UCSD-AML1 (cell line): ENCODE data around the gene NRN1.
"Not testable (repeated sequence)": the region's sequence is repeated elsewhere in the genome, so short reads cannot be mapped to it uniquely, and the experiment has no call there.

Experiments used
- DNase-seq: peaks from one replicate; lab custom pipeline; 2025; ENCODE audit not compliant: unreplicated experiment; lab: John Stamatoyannopoulos, UW

NRN1 gene

GRCh38 chr6:5984150-5985089 is 22.3 kb downstream of the NRN1 start:
- no peak for DNase-seq

GRCh38 chr6:5981126-5982026 is 25.3 kb downstream of the NRN1 start:
- no peak for DNase-seq

DNA sequence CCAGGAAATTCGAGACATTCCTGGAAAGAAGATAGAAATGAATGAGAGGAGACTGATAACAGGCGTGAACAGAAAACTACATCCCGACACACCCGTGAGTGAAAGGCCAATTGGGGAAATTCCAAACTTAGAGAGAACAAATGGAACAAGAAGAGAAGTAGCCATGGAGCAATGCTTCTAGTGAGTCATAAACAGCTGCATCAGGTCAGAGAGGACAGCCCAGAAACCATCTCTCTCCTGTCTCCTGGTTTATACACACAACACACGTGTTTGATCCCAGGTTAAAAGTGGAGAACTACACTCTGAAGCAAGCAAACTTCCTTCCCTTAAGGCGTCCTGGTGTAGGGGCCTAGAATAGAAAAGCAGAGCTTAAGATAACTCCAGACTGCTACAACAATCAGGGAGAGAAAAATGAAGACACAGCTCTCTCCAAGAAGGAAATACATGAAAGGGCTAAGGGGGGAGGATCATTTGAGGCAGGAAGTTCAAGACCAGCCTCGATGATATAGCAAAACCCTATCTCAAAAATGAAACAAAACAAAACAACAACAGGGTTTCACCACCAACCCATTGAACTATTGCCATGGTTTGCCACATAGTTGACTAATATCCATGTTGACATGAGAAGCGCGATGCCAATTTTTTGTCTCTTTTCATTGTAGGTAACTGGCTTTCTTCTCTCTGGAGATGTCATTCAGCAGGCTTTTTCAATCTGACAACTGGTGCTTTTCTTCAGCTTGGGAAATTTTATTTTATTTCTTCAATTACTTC is 26.9 kb downstream of the NRN1 start:
- DNase-seq, result no peak

DNA sequence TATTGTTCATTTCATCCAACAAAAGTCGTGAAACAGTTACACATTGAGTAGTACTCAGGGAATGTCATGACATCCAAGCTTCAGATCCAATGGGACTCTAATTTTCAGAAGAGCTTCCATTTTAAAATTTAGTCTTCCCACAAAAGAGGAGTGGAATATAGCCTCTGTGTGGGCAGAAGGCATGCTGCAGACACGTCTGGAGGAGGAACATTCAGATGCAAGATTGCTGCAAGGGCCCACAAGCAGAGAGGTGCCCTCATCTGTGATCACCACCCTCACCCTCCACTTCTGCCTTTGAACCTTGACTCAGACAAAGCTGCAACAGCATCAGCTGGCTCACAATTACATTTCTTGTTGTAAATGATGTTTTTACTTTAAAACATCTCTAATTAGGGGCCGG is 29.9 kb downstream of the NRN1 start:
- no peak for DNase-seq

- DNase-seq, result peak; percentile 34
These were observed 37.6 kb downstream of the NRN1 start for GRCh38 chr6:5968817-5969734.

GRCh38 chr6:5968036-5968435 is 38.7 kb downstream of the NRN1 start:
- not testable (repeated sequence) for DNase-seq

- DNase-seq, result no peak
These were observed 39.1 kb downstream of the NRN1 start for GRCh38 chr6:5967594-5967993.

GRCh38 chr6:5962794-5963193 is 43.9 kb downstream of the NRN1 start:
- DNase-seq, result no peak

- DNase-seq, result no peak
These were observed 44.9 kb downstream of the NRN1 start for GRCh38 chr6:5961836-5962235.

- DNase-seq, result no peak
These were observed 46.3 kb downstream of the NRN1 start for GRCh38 chr6:5960456-5960855.

DNA sequence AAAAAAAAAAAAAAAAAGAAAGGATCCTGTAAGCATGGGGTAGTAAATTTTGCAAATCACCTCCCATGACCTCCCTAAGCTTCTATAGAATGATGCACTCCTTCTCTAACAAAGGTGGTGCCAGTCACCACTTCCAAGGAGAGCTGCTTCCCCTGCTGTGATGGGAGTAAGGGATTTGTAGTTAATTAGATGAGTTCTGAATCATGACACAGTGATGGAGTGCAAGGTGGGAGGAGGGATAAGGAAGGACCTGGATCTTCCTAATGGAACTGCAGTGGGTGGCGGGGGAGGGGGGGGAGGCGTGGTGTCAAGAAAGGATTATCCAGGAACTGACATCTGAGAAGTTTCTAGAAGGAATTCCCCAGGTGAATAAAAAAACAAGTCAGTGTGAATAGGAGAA is 47.8 kb downstream of the NRN1 start:
- no peak for DNase-seq

DNA sequence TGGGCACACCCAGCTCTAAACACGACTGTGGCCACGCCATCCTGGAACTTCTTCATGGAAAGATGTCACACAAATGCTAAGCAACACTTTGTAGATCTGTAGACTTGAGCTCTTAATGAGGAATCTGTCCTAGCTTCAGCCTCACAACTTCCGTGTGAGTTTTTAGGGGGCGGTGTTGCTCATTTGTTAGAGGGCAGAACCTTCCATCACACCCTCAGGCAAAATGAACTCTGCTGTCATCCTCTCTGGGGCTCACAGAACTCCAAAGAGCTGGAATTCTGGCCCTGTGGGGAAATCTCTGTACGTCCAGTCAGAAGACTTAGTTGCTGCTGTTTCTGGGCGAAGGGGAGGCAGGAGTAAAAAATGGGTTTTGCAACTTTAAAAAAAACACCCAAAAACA is 49.8 kb downstream of the NRN1 start:
- DNase-seq, result no peak

DNA sequence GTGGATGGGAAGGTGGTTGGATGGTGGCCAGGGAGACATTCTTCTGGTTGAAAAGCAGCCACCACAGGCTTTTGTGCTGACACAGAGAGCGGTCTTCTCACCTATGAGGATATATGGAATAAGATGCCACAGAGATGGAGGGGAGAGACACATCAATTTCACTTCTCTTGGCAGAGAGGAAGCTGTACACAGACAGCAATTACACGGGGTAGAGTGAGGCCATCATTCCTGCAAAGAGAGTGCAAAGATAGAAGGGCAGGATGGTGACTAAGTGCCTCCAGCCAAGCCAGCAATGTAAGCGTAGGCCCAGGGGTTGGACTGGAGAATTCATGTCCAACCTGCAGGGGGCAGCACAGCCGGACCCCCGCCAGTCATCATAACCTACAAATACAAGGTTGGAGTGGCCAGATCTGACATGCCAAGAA is 56.4 kb downstream of the NRN1 start:
- DNase-seq, result peak; percentile 44
